Activated CD8-positive, alpha-beta memory T cell treated with anti-CD3 and anti-CD28 coated beads, Interleukin-2, amount 50 U/mL, for 1 hour (primary cell): Measurements from ENCODE around the gene THUMPD1.
A peak's percentile ranks its signal among the peaks of the same experiment; 100 is the strongest.
"Not testable (repeated sequence)": the region's sequence is repeated elsewhere in the genome, so short reads cannot be mapped to it uniquely, and the experiment has no call there.

Source experiments
- DNase-seq: peaks from one replicate; pipeline ENCODE4 v3.0.0-alpha.2; 2020; ENCODE audit errors: extremely low read depth

THUMPD1 gene

GRCh38 chr16:20741554-20742285 is at the start of gene THUMPD1:
Gene THUMPD1, minus strand, starts transcription at chr16:20741818. Its CDS starts 79 bp downstream, at chr16:20741739.
- peak; percentile 89 for DNase-seq

- DNase-seq: no peak
Measured at GRCh38 chr16:20789130-20789529, 47.5 kb upstream of the THUMPD1 start.

- DNase-seq: no peak
Measured at GRCh38 chr16:20784204-20784603, 42.6 kb upstream of the THUMPD1 start.

- no peak for DNase-seq
Measured at GRCh38 chr16:20782470-20782869, 40.9 kb upstream of the THUMPD1 start.

- no peak for DNase-seq
Measured at GRCh38 chr16:20781697-20782096, 40.1 kb upstream of the THUMPD1 start.

GRCh38 chr16:20774703-20775362 is 33.2 kb upstream of the THUMPD1 start:
- no peak for DNase-seq

GRCh38 chr16:20773679-20774078 is 32.1 kb upstream of the THUMPD1 start:
- no peak for DNase-seq

- DNase-seq: no peak
Measured at GRCh38 chr16:20768818-20769217, 27.2 kb upstream of the THUMPD1 start.

- DNase-seq: no peak
Measured at GRCh38 chr16:20768121-20768520, 26.5 kb upstream of the THUMPD1 start.

- no peak for DNase-seq
Measured at GRCh38 chr16:20767577-20767976, 26.0 kb upstream of the THUMPD1 start.

- DNase-seq: no peak
Measured at GRCh38 chr16:20766294-20766693, 24.7 kb upstream of the THUMPD1 start.

GRCh38 chr16:20765732-20766131 is 24.1 kb upstream of the THUMPD1 start:
- no peak for DNase-seq

- not testable (repeated sequence) for DNase-seq
Measured at GRCh38 chr16:20764448-20764847, 22.8 kb upstream of the THUMPD1 start.

GRCh38 chr16:20763461-20764232 is 22.0 kb upstream of the THUMPD1 start, which contains the start of gene ACSM3:
Gene ACSM3, plus strand, starts transcription at chr16:20764014. Its CDS starts 6,021 bp downstream, at chr16:20770035.
- peak; percentile 11 for DNase-seq

- DNase-seq: no peak
Measured at GRCh38 chr16:20762404-20763123, 20.9 kb upstream of the THUMPD1 start.

- no peak for DNase-seq
Measured at GRCh38 chr16:20761175-20761574, 19.6 kb upstream of the THUMPD1 start.

- DNase-seq: no peak
Measured at GRCh38 chr16:20760346-20760745, 18.7 kb upstream of the THUMPD1 start.

GRCh38 chr16:20755799-20756198 is 14.2 kb upstream of the THUMPD1 start:
- not testable (repeated sequence) for DNase-seq

GRCh38 chr16:20755238-20755637 is 13.6 kb upstream of the THUMPD1 start:
- no peak for DNase-seq

GRCh38 chr16:20753727-20754126 is 12.1 kb upstream of the THUMPD1 start:
- DNase-seq: no peak

GRCh38 chr16:20750558-20750957 is 8.9 kb upstream of the THUMPD1 start:
- DNase-seq: no peak

GRCh38 chr16:20749474-20749873 is 7.9 kb upstream of the THUMPD1 start:
- DNase-seq: no peak
